ENCODE results near the gene FNIP2.

DNA sequence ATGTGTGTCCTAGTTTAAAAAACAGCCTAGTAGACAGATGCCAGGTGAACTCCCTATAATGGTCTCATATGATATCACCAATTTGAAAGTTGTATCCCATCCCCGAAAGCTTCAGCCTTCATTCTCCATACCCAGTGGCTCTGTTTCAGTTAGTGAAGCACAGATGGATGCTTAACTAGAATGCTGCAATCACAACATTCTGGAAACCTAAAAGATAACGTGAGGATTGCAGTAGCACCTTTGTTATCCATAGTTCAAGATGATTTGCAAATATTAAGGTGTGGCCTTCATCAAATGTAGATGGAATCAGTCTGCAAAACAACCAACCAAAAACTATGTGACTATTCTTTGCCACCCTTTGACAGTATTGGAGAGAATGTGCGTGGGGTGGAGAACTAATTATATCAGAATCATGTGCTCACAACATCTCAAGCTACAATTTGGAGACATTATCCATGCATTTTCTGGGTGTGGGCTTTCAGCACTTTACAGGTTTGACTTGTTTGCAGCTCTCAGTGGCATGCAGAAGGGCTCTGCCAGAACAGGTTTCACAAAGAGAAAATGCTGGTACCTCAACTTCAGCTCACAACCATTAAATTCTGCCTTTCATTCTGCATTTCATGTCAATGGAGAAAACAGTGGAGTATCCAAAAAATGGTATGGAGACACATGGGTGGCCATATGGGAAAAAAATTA is 27.4 kb upstream of the FNIP2 start:
- TF ChIP-seq, protein P1, sequence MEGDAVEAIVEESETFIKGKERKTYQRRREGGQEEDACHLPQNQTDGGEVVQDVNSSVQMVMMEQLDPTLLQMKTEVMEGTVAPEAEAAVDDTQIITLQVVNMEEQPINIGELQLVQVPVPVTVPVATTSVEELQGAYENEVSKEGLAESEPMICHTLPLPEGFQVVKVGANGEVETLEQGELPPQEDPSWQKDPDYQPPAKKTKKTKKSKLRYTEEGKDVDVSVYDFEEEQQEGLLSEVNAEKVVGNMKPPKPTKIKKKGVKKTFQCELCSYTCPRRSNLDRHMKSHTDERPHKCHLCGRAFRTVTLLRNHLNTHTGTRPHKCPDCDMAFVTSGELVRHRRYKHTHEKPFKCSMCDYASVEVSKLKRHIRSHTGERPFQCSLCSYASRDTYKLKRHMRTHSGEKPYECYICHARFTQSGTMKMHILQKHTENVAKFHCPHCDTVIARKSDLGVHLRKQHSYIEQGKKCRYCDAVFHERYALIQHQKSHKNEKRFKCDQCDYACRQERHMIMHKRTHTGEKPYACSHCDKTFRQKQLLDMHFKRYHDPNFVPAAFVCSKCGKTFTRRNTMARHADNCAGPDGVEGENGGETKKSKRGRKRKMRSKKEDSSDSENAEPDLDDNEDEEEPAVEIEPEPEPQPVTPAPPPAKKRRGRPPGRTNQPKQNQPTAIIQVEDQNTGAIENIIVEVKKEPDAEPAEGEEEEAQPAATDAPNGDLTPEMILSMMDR (conservative IDR thresholded peaks at IDR 0.05 in 1 of 2, IDR thresholded peaks at IDR 0.05 in 1 of 2; ENCODE audit: low read depth in 1 of 2, low read length in 2 of 2): no peak
- no peak for TF ChIP-seq EZH2 (IDR thresholded peaks at IDR 0.05; ENCODE audit: low read length, missing control alignments)
